CD14-positive monocyte (primary cell): Measurements from ENCODE around the gene DHX15. TPM values are rescaled to one million over a fixed set of nuclear protein-coding genes. Genes with fewer than 3 reads are reported as not detected.

Experiments
- DNase-seq, 3 donors: peaks; one replicate each; pipeline ENCODE4 v3.0.0-alpha.2; 2011 to 2022
- H2AFZ ChIP-seq: 2 replicates; pipeline ENCODE4 v1.6.0; 2012; ENCODE audit warnings: mild to moderate bottlenecking, low read depth, low read length, inconsistent platforms; ENCODE audit not compliant: insufficient read depth, poor library complexity, severe bottlenecking
- H3K27ac ChIP-seq, 2 donors: 1 replicate in 1 of 2; 2 replicates in 1 of 2; pipeline ENCODE4 v1.5.1; 2012 to 2013; ENCODE audit warnings: low read length in 2 of 2, control low read depth in 1 of 2, inconsistent platforms in 1 of 2, low read depth in 1 of 2, mild to moderate bottlenecking in 1 of 2
- H3K27me3 ChIP-seq, 2 donors: one replicate each; pipeline versions ENCODE4 v1.6.0 to v1.6.1; 2011 to 2013; ENCODE audit warnings: low read length in 2 of 2; ENCODE audit not compliant: control insufficient read depth in 2 of 2, insufficient read depth in 2 of 2
- H3K36me3 ChIP-seq, 2 donors: replicated peaks in 1 of 2; 1 replicate in 1 of 2; 2 replicates in 1 of 2; pipeline versions ENCODE4 v1.5.1 to v1.6.1; 2012 to 2013; ENCODE audit warnings: low read length in 2 of 2, control low read depth in 1 of 2, inconsistent platforms in 1 of 2, mild to moderate bottlenecking in 1 of 2; ENCODE audit not compliant: insufficient read depth in 2 of 2, control insufficient read depth in 1 of 2
- H3K4me1 ChIP-seq, 2 donors: 1 replicate in 1 of 2; 2 replicates in 1 of 2; pipeline versions ENCODE4 v1.5.1 to v1.6.1; 2012 to 2013; ENCODE audit warnings: low read length in 2 of 2, control low read depth in 1 of 2, inconsistent platforms in 1 of 2, mild to moderate bottlenecking in 1 of 2, moderate library complexity in 1 of 2; ENCODE audit not compliant: insufficient read depth in 2 of 2, control insufficient read depth in 1 of 2
- H3K4me2 ChIP-seq: replicated peaks from 2 replicates; pipeline ENCODE3; 2012; ENCODE audit warnings: low read length, moderate library complexity, mild to moderate bottlenecking; ENCODE audit not compliant: poor library complexity, severe bottlenecking; ENCODE audit errors: extremely low read depth
- H3K4me3 ChIP-seq, 3 experiments: fragments of 200-600 bp in 1 of 3; sonication (generic) in 1 of 3; replicated peaks in 1 of 3; 1 replicate in 2 of 3; 2 replicates in 1 of 3; pipeline ENCODE4 v1.5.1; 2011 to 2013; ENCODE audit warnings: low read length in 3 of 3, mild to moderate bottlenecking in 3 of 3, control low read depth in 2 of 3, low read depth in 2 of 3, inconsistent platforms in 1 of 3, moderate library complexity in 1 of 3
- H3K79me2 ChIP-seq: 2 replicates; pipeline ENCODE4 v1.6.0; 2012; ENCODE audit warnings: mild to moderate bottlenecking, control low read depth, inconsistent platforms, low read length, moderate library complexity; ENCODE audit not compliant: insufficient read depth
- H3K9ac ChIP-seq: 2 replicates; pipeline ENCODE4 v1.6.0; 2017; ENCODE audit warnings: low read length, mild to moderate bottlenecking; ENCODE audit not compliant: insufficient read depth, poor library complexity, severe bottlenecking
- H3K9me3 ChIP-seq, 2 donors: replicated peaks in 1 of 2; 1 replicate in 1 of 2; 2 replicates in 1 of 2; pipeline versions ENCODE4 v1.5.1 to v1.6.1; 2012 to 2013; ENCODE audit warnings: low read length in 2 of 2, control low read depth in 1 of 2; ENCODE audit not compliant: control insufficient read depth in 1 of 2, insufficient read depth in 1 of 2
- H4K20me1 ChIP-seq: 2 replicates; pipeline ENCODE4 v1.6.0; 2012; ENCODE audit warnings: mild to moderate bottlenecking, low read length, control low read depth, moderate library complexity; ENCODE audit not compliant: insufficient read depth
- H3K27ac Mint-ChIP-seq, 7 donors: one replicate each; pipeline ENCODE4 v1.8.0; 2020; ENCODE audit warnings: mild to moderate bottlenecking in 7 of 7, mixed read lengths in 7 of 7, moderate library complexity in 6 of 7, inconsistent platforms in 2 of 7
- H3K27me3 Mint-ChIP-seq, 3 donors: one replicate each; pipeline ENCODE4 v1.8.0; 2021 to 2022; ENCODE audit warnings: low read depth in 3 of 3, mild to moderate bottlenecking in 3 of 3, mixed read lengths in 3 of 3, moderate library complexity in 3 of 3, inconsistent platforms in 1 of 3
- H3K36me3 Mint-ChIP-seq, 2 donors: one replicate each; pipeline ENCODE4 v1.8.0; 2020; ENCODE audit warnings: mixed read lengths in 2 of 2, inconsistent platforms in 1 of 2, mild to moderate bottlenecking in 1 of 2
- H3K4me1 Mint-ChIP-seq: one replicate; pipeline ENCODE4 v1.8.0; 2020; ENCODE audit warnings: mild to moderate bottlenecking, mixed read lengths
- H3K4me3 Mint-ChIP-seq, 2 donors: one replicate each; pipeline ENCODE4 v1.8.0; 2020; ENCODE audit warnings: mild to moderate bottlenecking in 2 of 2, mixed read lengths in 2 of 2, moderate library complexity in 1 of 2
- H3K9me3 Mint-ChIP-seq, 7 donors: one replicate each; pipeline ENCODE4 v1.8.0; 2020 to 2022; ENCODE audit warnings: mixed read lengths in 7 of 7, mild to moderate bottlenecking in 6 of 7, moderate library complexity in 6 of 7, inconsistent platforms in 2 of 7
- CTCF ChIP-seq: fragments of 200-600 bp; IDR thresholded peaks from one replicate; pipeline ENCODE4 v1.8.0; 2022; ENCODE audit warnings: antibody characterized with exemption, mild to moderate bottlenecking
- WGBS: methylation state at CpG from one replicate; pipeline ENCODE4 v1.1.5; 2013; ENCODE audit warnings: missing lambda C conversion rate; ENCODE audit not compliant: insufficient coverage; 5-methylcytosine and 5-hydroxymethylcytosine counted together
- intact Hi-C, 2 donors: fragments of 100-400 bp; cut with micrococcal nuclease; formaldehyde crosslinking; loops; one replicate each; pipeline versions ENCODE4 v1.15.0 to v1.15.1; 2023
- polyA plus RNA-seq, 3 donors: library from polyadenylated mRNA; depleted of rRNA in 1 of 3; unstranded in 2 of 3; stranded (reverse) in 1 of 3; fragments of 300-500 nt in 2 of 3; fragments of >200 nt in 1 of 3; fragmentation: Illumina TruSeq in 2 of 3; gene quantifications; 1 replicate in 2 of 3; 2 replicates in 1 of 3; pipeline ENCODE4 v1.2.3, GENCODE V29; 2012 to 2021

DHX15 gene
- polyA plus RNA-seq, 3 donors, result 27.2 to 77.7 (median 37.5) TPM

GRCh38 chr4:24594887-24595286, 10.5 kb upstream of the DHX15 start:
- peaks cover 12 to 31% (median 25%) of the 10 kb centered on the region in 7 donors for H3K9me3 Mint-ChIP-seq
- Histone ChIP-seq H3K9me3 (peaks cover 6 to 11% of the 10 kb centered on the region in 2 donors), H3K27me3 (no peaks in the 10 kb centered on the region), H3K4me3 (no peak overlapping the region), H2AFZ (no peak overlapping the region), H4K20me1 (no peaks in the 10 kb centered on the region), H3K9ac (no peak overlapping the region), H3K27ac (no peak overlapping the region), H3K4me2 (no peak overlapping the region), H3K4me1 (no peaks in the 10 kb centered on the region), H3K79me2 (no peaks in the 10 kb centered on the region), H3K36me3 (no peaks in the 10 kb centered on the region)
- H3K4me1 Mint-ChIP-seq, result no peaks in the 10 kb centered on the region
- H3K36me3 Mint-ChIP-seq, result no peaks in the 10 kb centered on the region
- H3K27ac Mint-ChIP-seq, result no peak overlapping the region
- H3K4me3 Mint-ChIP-seq, result no peak overlapping the region
- intact Hi-C loops, result no loop called here
- TF ChIP-seq CTCF, result no peak
- WGBS, result no CpG with 5 or more reads among the region's 2 CpGs
- DNase-seq, result no peak
- peaks cover 1 to 2% (median 2%) of the 10 kb centered on the region in 3 donors for H3K27me3 Mint-ChIP-seq

- TF ChIP-seq CTCF, result no peak
- Mint-ChIP-seq H3K9me3 (peaks cover 9 to 30% (median 24%) of the 10 kb centered on the region in 7 donors), H3K36me3 (no peaks in the 10 kb centered on the region), H3K4me3 (no peak overlapping the region), H3K27ac (no peak overlapping the region), H3K27me3 (no peaks in the 10 kb centered on the region), H3K4me1 (peaks cover 6% of the 10 kb centered on the region)
- intact Hi-C loops, result loop anchor here in 1 of 2 donors (10.0 kb wide), 1 partner anchor 725 kb away; the partner anchor contains the start of gene ZCCHC4
- H3K9me3 ChIP-seq, result peaks cover 8 to 11% of the 10 kb centered on the region in 2 donors
- H4K20me1 ChIP-seq, result no peaks in the 10 kb centered on the region
- no peak overlapping the region for H3K4me2 ChIP-seq
- no peaks in the 10 kb centered on the region for H3K79me2 ChIP-seq
- DNase-seq, result no peak
- no peaks in the 10 kb centered on the region for H3K36me3 ChIP-seq
- WGBS, result 100% methylated on average over 2 of the region's 2 CpGs
- H3K9ac ChIP-seq, result no peak overlapping the region
- H3K4me1 ChIP-seq, result peaks cover 0 to 5% of the 10 kb centered on the region in 2 donors
- no peak overlapping the region for H3K4me3 ChIP-seq
- no peaks in the 10 kb centered on the region for H3K27me3 ChIP-seq
- H2AFZ ChIP-seq, result no peak overlapping the region
- H3K27ac ChIP-seq, result no peak overlapping the region
These were observed 5.1 kb upstream of the DHX15 start for GRCh38 chr4:24589448-24589847.
